Epithelial cell of esophagus (primary cell): ENCODE results near the gene CFAP410.

Experiments used
- DNase-seq: peaks from one replicate; pipeline ENCODE4 v3.0.0; 2010; ENCODE audit warnings: low read depth
- H3K4me3 ChIP-seq: 2 replicates; pipeline ENCODE4 v1.5.1; 2011; ENCODE audit warnings: mild to moderate bottlenecking, low read length, control low read depth
- CTCF ChIP-seq: IDR thresholded peaks from 2 replicates; pipeline ENCODE4 v1.5.1; 2011; ENCODE audit warnings: low read depth, mild to moderate bottlenecking, low read length, control low read depth, inconsistent platforms; ENCODE audit not compliant: insufficient read depth; ENCODE audit errors: missing control alignments

The CFAP410 gene

DNA sequence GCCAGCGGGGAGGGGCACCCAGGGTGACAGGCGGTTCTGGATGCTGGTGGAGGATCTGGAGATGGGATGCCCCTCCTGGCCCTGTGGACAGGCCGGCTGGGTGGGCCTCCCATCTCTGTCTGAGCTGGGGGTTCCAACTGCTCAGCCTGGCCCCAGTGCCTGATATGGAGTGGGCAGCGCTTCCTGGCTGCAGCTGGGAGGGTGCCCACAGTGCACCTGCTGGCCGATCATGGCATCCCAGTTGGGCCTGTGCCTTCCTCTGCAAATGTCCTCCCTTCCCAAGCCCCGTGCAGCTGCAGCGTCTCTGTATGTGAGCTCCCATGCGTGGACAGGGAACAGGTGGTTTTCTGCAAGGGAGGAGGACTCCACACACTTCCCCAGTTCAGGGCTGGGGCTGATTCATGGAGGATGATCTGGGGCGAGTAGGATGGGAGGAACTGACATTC, 37.2 kb downstream of the CFAP410 start:
- H3K4me3 ChIP-seq = no peak overlapping the region
- peak; percentile 8 for DNase-seq
- TF ChIP-seq CTCF = peak; percentile 21

DNA sequence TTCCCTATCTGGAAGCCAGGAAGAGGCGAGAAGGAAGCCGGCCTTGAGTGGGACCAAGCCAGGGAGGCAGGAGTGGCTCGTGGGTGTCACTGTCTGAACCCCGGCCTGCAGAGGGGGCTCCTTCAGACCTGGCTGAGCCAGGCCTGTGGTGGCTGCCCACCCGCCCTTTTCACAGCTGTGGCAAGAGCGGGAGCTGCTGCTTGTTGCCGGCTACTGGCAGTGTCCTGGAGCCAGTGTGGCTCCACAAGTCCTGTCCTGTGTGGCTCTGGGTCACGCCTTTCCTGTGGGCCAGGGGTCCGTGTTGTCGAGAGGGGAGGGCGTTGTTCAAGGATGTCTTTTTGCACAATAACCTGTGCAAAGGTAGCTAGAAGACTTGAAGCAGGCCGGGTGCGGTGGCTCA, 38.0 kb downstream of the CFAP410 start:
- peak overlapping the region; percentile 73 for H3K4me3 ChIP-seq
- no peak for DNase-seq
- no peak for TF ChIP-seq CTCF

DNA sequence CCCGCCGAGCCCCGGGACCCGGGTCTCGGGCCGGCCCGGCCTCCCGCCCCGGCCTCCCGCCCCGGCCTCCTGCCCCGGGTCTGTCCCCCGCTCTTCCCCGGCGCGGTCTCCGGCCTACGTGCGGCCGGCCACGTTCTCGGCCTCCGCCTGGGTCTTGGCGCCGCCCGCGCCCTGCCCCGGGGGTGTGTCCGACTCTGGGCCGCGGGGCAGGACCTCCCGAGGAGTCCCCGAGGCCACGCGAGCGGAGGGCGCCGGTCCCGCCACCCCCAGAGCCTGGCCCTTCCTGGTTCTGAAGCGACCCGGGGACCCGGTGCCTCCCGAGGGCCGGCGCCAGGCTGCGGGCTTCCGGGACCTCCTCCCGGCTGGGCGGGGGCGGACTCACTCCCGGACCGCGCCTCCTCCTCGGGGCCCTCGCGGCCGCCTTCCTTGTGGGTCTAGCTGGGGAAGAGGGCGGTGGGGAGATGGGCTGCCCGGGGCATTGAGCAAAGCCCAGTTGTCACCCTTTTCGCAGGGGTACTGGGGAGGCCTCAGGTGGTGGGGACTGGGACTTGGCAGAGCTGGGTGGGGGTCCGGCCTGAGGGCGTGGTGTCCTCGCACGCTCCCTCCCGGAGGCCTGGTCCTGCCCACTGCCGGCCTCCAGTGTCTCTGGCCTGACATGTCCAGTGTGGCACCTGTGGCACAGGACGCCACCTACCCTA, 38.8 kb downstream of the CFAP410 start:
- DNase-seq = peak; percentile 67
- H3K4me3 ChIP-seq = peak overlapping the region; percentile 73
- no peak for TF ChIP-seq CTCF

- TF ChIP-seq CTCF = no peak
- DNase-seq = peak; percentile 59
- H3K4me3 ChIP-seq = peak within 1 kb of the TSS; percentile 73
These were observed 39.5 kb downstream of the CFAP410 start, which contains the start of gene PFKL for GRCh38 chr21:44299458-44300261. PFKL (plus strand) TSS chr21:44300053; CDS start chr21:44300106, 53 bp downstream.

DNA sequence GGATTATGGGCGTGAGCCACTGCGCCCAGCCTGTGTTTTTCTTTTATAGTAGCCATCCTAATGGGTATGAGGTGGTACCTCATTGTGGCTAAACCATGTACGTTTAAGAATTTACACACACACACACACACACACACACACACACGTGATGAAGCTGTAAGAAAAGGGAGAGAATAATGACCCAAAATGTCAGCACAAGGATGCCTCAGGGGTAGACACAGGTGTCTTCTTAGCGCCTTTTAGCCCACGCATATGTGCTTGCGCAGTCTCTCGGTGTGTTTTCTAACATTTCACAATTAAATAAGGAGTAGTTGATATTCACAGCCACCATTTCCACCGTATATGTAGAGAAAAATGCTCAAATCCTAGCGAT, 40.1 kb downstream of the CFAP410 start:
- no peak for TF ChIP-seq CTCF
- DNase-seq = peak; percentile 20

GRCh38 chr21:44298301-44298700, 40.9 kb downstream of the CFAP410 start:
- peak; percentile 52 for DNase-seq
- H3K4me3 ChIP-seq = no peak overlapping the region
- peak; percentile 49 for TF ChIP-seq CTCF

More for the DNA sequence above, 40.1 kb downstream of the CFAP410 start:
- peak overlapping the region; percentile 73 for H3K4me3 ChIP-seq
